HL-60/S4 treated with retinoic acid at 250 ng/mL for 4 days and 3 days (cell line): ENCODE measurements around the gene METTL8.

ENCODE experiments used
- in situ Hi-C: fragments of 300-500 bp; cut with MboI; formaldehyde crosslinking; loops from 2 replicates; pipeline ENCODE4 v1.7.0; 2022; ENCODE audit warnings: low sequenced_read_pairs

Gene METTL8

GRCh38 chr2:171430516-171431410 lies 3.0 kb downstream of the METTL8 start:
- in situ Hi-C loops: no loop called here

- in situ Hi-C loops: loop anchor here (25.0 kb wide), 1 partner anchor 461 kb away; no protein-coding TSS in a partner anchor
These were observed 10.9 kb downstream of the METTL8 start for GRCh38 chr2:171422710-171423495.

- in situ Hi-C loops: loop anchor here (25.0 kb wide), 1 partner anchor 459 kb away; no protein-coding TSS in a partner anchor
These were observed 12.8 kb downstream of the METTL8 start for GRCh38 chr2:171420728-171421563.

GRCh38 chr2:171419333-171419732 lies 14.5 kb downstream of the METTL8 start:
- in situ Hi-C loops: loop anchor here (25.0 kb wide), 1 partner anchor 457 kb away; no protein-coding TSS in a partner anchor

- in situ Hi-C loops: loop anchor here (25.0 kb wide), 1 partner anchor 454 kb away; no protein-coding TSS in a partner anchor
These were observed 17.5 kb downstream of the METTL8 start for GRCh38 chr2:171416009-171416926.

GRCh38 chr2:171414645-171415044 lies 19.1 kb downstream of the METTL8 start:
- in situ Hi-C loops: loop anchor here (25.0 kb wide), 1 partner anchor 452 kb away; no protein-coding TSS in a partner anchor

GRCh38 chr2:171412571-171413175 lies 21.1 kb downstream of the METTL8 start:
- in situ Hi-C loops: loop anchor here (25.0 kb wide), 1 partner anchor 450 kb away; no protein-coding TSS in a partner anchor

GRCh38 chr2:171411791-171412483 lies 21.9 kb downstream of the METTL8 start:
- in situ Hi-C loops: loop anchor here (25.0 kb wide), 1 partner anchor 450 kb away; no protein-coding TSS in a partner anchor

- in situ Hi-C loops: loop anchor here (25.0 kb wide), 1 partner anchor 449 kb away; no protein-coding TSS in a partner anchor
These were observed 22.6 kb downstream of the METTL8 start for GRCh38 chr2:171411214-171411613.

- in situ Hi-C loops: loop anchor here (25.0 kb wide), 1 partner anchor 448 kb away; no protein-coding TSS in a partner anchor
These were observed 23.2 kb downstream of the METTL8 start for GRCh38 chr2:171410624-171411023.

GRCh38 chr2:171410101-171410500 lies 23.7 kb downstream of the METTL8 start:
- in situ Hi-C loops: loop anchor here (25.0 kb wide), 1 partner anchor 448 kb away; no protein-coding TSS in a partner anchor

GRCh38 chr2:171409436-171409971 lies 24.3 kb downstream of the METTL8 start:
- in situ Hi-C loops: loop anchor here (25.0 kb wide), 1 partner anchor 447 kb away; no protein-coding TSS in a partner anchor

- in situ Hi-C loops: loop anchor here (25.0 kb wide), 1 partner anchor 445 kb away; no protein-coding TSS in a partner anchor
These were observed 26.1 kb downstream of the METTL8 start for GRCh38 chr2:171407676-171408044.

- in situ Hi-C loops: loop anchor here (25.0 kb wide), 1 partner anchor 445 kb away; no protein-coding TSS in a partner anchor
These were observed 26.6 kb downstream of the METTL8 start for GRCh38 chr2:171407030-171407675.

- in situ Hi-C loops: loop anchor here (25.0 kb wide), 1 partner anchor 444 kb away; no protein-coding TSS in a partner anchor
These were observed 27.7 kb downstream of the METTL8 start for GRCh38 chr2:171406044-171406443.

- in situ Hi-C loops: loop anchor here (25.0 kb wide), 1 partner anchor 443 kb away; no protein-coding TSS in a partner anchor
These were observed 28.2 kb downstream of the METTL8 start for GRCh38 chr2:171405546-171405945.

- in situ Hi-C loops: loop anchor here (25.0 kb wide), 1 partner anchor 442 kb away; no protein-coding TSS in a partner anchor
These were observed 29.1 kb downstream of the METTL8 start for GRCh38 chr2:171404719-171405118.
